ENCODE measurements around the gene JAKMIP1.

Gene JAKMIP1

GRCh38 chr4:6065166-6065565 lies 135.2 kb downstream of the JAKMIP1 start:
- H4K20me1 ChIP-seq (ENCODE audit: insufficient read depth, low read length, poor library complexity, severe bottlenecking) = no peaks in the 10 kb centered on the region
- no peak overlapping the region for H2AFZ ChIP-seq (ENCODE audit: low read length)
- no peaks in the 10 kb centered on the region for H3K4me1 ChIP-seq (ENCODE audit: insufficient read depth, low read length, poor library complexity, severe bottlenecking)
- TF ChIP-seq EZH2phosphoT487 (IDR thresholded peaks at IDR 0.05; ENCODE audit: borderline replicate concordance) (no peak), CTCF (conservative IDR thresholded peaks at IDR 0.05; ENCODE audit: low read length) (no peak)
- H3K9me2 ChIP-seq (replicated peaks; ENCODE audit: low read depth, low read length) = no peaks in the 10 kb centered on the region
- no peak overlapping the region for H3K9ac ChIP-seq (ENCODE audit: low read depth, low read length, poor library complexity, severe bottlenecking)
- H3K9me3 ChIP-seq (ENCODE audit: insufficient read depth, low read depth, low read length) = peaks cover 3% of the 10 kb centered on the region; the same call in 1 of the 2 replicates
- H3K27me3 ChIP-seq (ENCODE audit: insufficient read depth, low read length, poor library complexity, severe bottlenecking) = no peaks in the 10 kb centered on the region
- no peaks in the 10 kb centered on the region for H3K79me2 ChIP-seq (ENCODE audit: insufficient read depth, low read length)
- H3K36me3 ChIP-seq (ENCODE audit: insufficient read depth, low read length) = no peaks in the 10 kb centered on the region
- H3F3A ChIP-seq (ENCODE audit: low read depth) = no peaks in the 10 kb centered on the region
- H3K4me2 ChIP-seq (ENCODE audit: low read depth, low read length, poor library complexity, severe bottlenecking) = no peak overlapping the region
- H3K4me3 ChIP-seq (ENCODE audit: low read length, poor library complexity, severe bottlenecking) = no peak overlapping the region

GRCh38 chr4:6064383-6064782 lies 136.0 kb downstream of the JAKMIP1 start:
- Histone ChIP-seq H3K9me3 (ENCODE audit: insufficient read depth, low read depth, low read length) (peaks cover 5% of the 10 kb centered on the region; the same call in 1 of the 2 replicates), H3K4me2 (ENCODE audit: low read depth, low read length, poor library complexity, severe bottlenecking) (no peak overlapping the region), H3K4me3 (ENCODE audit: low read length, poor library complexity, severe bottlenecking) (no peak overlapping the region), H3K4me1 (ENCODE audit: insufficient read depth, low read length, poor library complexity, severe bottlenecking) (no peaks in the 10 kb centered on the region), H3K36me3 (ENCODE audit: insufficient read depth, low read length) (no peaks in the 10 kb centered on the region), H3K9ac (ENCODE audit: low read depth, low read length, poor library complexity, severe bottlenecking) (no peak overlapping the region), H3K27me3 (ENCODE audit: insufficient read depth, low read length, poor library complexity, severe bottlenecking) (no peaks in the 10 kb centered on the region), H3K79me2 (ENCODE audit: insufficient read depth, low read length) (no peaks in the 10 kb centered on the region), H4K20me1 (ENCODE audit: insufficient read depth, low read length, poor library complexity, severe bottlenecking) (no peaks in the 10 kb centered on the region), H3K9me2 (replicated peaks; ENCODE audit: low read depth, low read length) (no peaks in the 10 kb centered on the region), H2AFZ (ENCODE audit: low read length) (no peak overlapping the region), H3F3A (ENCODE audit: low read depth) (no peaks in the 10 kb centered on the region)
- TF ChIP-seq CTCF (conservative IDR thresholded peaks at IDR 0.05; ENCODE audit: low read length) = no peak
- TF ChIP-seq EZH2phosphoT487 (IDR thresholded peaks at IDR 0.05; ENCODE audit: borderline replicate concordance) = no peak

- Histone ChIP-seq H4K20me1 (ENCODE audit: insufficient read depth, low read length, poor library complexity, severe bottlenecking) (no peaks in the 10 kb centered on the region), H3F3A (ENCODE audit: low read depth) (no peaks in the 10 kb centered on the region), H3K4me2 (ENCODE audit: low read depth, low read length, poor library complexity, severe bottlenecking) (no peak overlapping the region), H3K9me2 (replicated peaks; ENCODE audit: low read depth, low read length) (no peaks in the 10 kb centered on the region), H3K27me3 (ENCODE audit: insufficient read depth, low read length, poor library complexity, severe bottlenecking) (no peaks in the 10 kb centered on the region), H3K9me3 (ENCODE audit: insufficient read depth, low read depth, low read length) (peaks cover 9% of the 10 kb centered on the region; the same call in 1 of the 2 replicates), H3K4me3 (ENCODE audit: low read length, poor library complexity, severe bottlenecking) (no peak overlapping the region), H3K9ac (ENCODE audit: low read depth, low read length, poor library complexity, severe bottlenecking) (no peak overlapping the region), H3K4me1 (ENCODE audit: insufficient read depth, low read length, poor library complexity, severe bottlenecking) (no peaks in the 10 kb centered on the region), H3K36me3 (ENCODE audit: insufficient read depth, low read length) (no peaks in the 10 kb centered on the region), H2AFZ (ENCODE audit: low read length) (no peak overlapping the region), H3K79me2 (ENCODE audit: insufficient read depth, low read length) (no peaks in the 10 kb centered on the region)
- TF ChIP-seq CTCF (conservative IDR thresholded peaks at IDR 0.05; ENCODE audit: low read length) = no peak
- TF ChIP-seq EZH2phosphoT487 (IDR thresholded peaks at IDR 0.05; ENCODE audit: borderline replicate concordance) = no peak
Measured at GRCh38 chr4:6063684-6064083, 136.7 kb downstream of the JAKMIP1 start.

Data from Loucy (cell line).